ENCODE results near the gene ASAP3. TPM values are rescaled to one million over a fixed set of nuclear protein-coding genes. Genes with fewer than 3 reads are reported as not detected.

The ASAP3 gene
- polyA plus RNA-seq, 1 experiment, result 33.9 TPM

GRCh38 chr1:23522244-23522982 lies 38.4 kb upstream of the ASAP3 start:
- DNase-seq (ENCODE audit: low read depth), result no peak
- H3K36me3 ChIP-seq (ENCODE audit: control insufficient read depth, insufficient read depth, low read length), result no peaks in the 10 kb centered on the region; the same call in 1 of the 2 replicates
- no peak for TF ChIP-seq CTCF (IDR thresholded peaks at IDR 0.05; ENCODE audit: insufficient read depth, low read depth, low read length)
- H3K27me3 ChIP-seq (ENCODE audit: control insufficient read depth, insufficient read depth, low read length), result no peaks in the 10 kb centered on the region
- CTCF ChIA-PET, result interaction anchor here (2.7 kb wide), 1 partner anchor 25 kb away, joined by 10 read pairs; no protein-coding TSS in a partner anchor
- no peak overlapping the region for H3K4me3 ChIP-seq (ENCODE audit: low read depth, low read length)
- POLR2A ChIA-PET, result no interaction called here

- ChIA-PET POLR2A (no interaction called here), CTCF (interaction anchor here (1.7 to 2.7 kb wide), 2 partner anchors 15 to 24 kb away, joined by 5 to 10 read pairs; no protein-coding TSS in a partner anchor)
- H3K36me3 ChIP-seq (ENCODE audit: control insufficient read depth, insufficient read depth, low read length), result no peaks in the 10 kb centered on the region; the same call in 1 of the 2 replicates
- no peak overlapping the region for H3K4me3 ChIP-seq (ENCODE audit: low read depth, low read length)
- H3K27me3 ChIP-seq (ENCODE audit: control insufficient read depth, insufficient read depth, low read length), result no peaks in the 10 kb centered on the region
- DNase-seq (ENCODE audit: low read depth), result no peak
- TF ChIP-seq CTCF (IDR thresholded peaks at IDR 0.05; ENCODE audit: insufficient read depth, low read depth, low read length), result no peak
These were observed 37.6 kb upstream of the ASAP3 start for GRCh38 chr1:23521588-23521987.

- POLR2A ChIA-PET, result no interaction called here
- no peak for TF ChIP-seq CTCF (IDR thresholded peaks at IDR 0.05; ENCODE audit: insufficient read depth, low read depth, low read length)
- H3K4me3 ChIP-seq (ENCODE audit: low read depth, low read length), result no peak overlapping the region
- H3K36me3 ChIP-seq (ENCODE audit: control insufficient read depth, insufficient read depth, low read length), result no peaks in the 10 kb centered on the region; the same call in none of the 2 replicates
- CTCF ChIA-PET, result interaction anchor here (0.6 kb wide), 1 partner anchor 154 kb away, joined by 3 read pairs; no protein-coding TSS in a partner anchor
- no peak for DNase-seq (ENCODE audit: low read depth)
- no peaks in the 10 kb centered on the region for H3K27me3 ChIP-seq (ENCODE audit: control insufficient read depth, insufficient read depth, low read length)
These were observed 33.6 kb upstream of the ASAP3 start for GRCh38 chr1:23517581-23517980.

- no peaks in the 10 kb centered on the region for H3K27me3 ChIP-seq (ENCODE audit: control insufficient read depth, insufficient read depth, low read length)
- no peak for TF ChIP-seq CTCF (IDR thresholded peaks at IDR 0.05; ENCODE audit: insufficient read depth, low read depth, low read length)
- DNase-seq (ENCODE audit: low read depth), result no peak
- no peak overlapping the region for H3K4me3 ChIP-seq (ENCODE audit: low read depth, low read length)
- no peaks in the 10 kb centered on the region; the same call in none of the 2 replicates for H3K36me3 ChIP-seq (ENCODE audit: control insufficient read depth, insufficient read depth, low read length)
- ChIA-PET POLR2A (no interaction called here), CTCF (interaction anchor here (1.3 to 1.7 kb wide), 2 partner anchors 19 to 157 kb away, joined by 3 to 6 read pairs; no protein-coding TSS in a partner anchor)
These were observed 31.9 kb upstream of the ASAP3 start for GRCh38 chr1:23515905-23516304.

- no peaks in the 10 kb centered on the region; the same call in none of the 2 replicates for H3K36me3 ChIP-seq (ENCODE audit: control insufficient read depth, insufficient read depth, low read length)
- ChIA-PET CTCF (interaction anchor here (1.2 to 1.7 kb wide), 3 partner anchors 14 to 110 kb away, joined by 3 to 6 read pairs (median 3); no protein-coding TSS in a partner anchor), POLR2A (no interaction called here)
- no peak for TF ChIP-seq CTCF (IDR thresholded peaks at IDR 0.05; ENCODE audit: insufficient read depth, low read depth, low read length)
- H3K4me3 ChIP-seq (ENCODE audit: low read depth, low read length), result no peak overlapping the region
- no peak for DNase-seq (ENCODE audit: low read depth)
- H3K27me3 ChIP-seq (ENCODE audit: control insufficient read depth, insufficient read depth, low read length), result no peaks in the 10 kb centered on the region
These were observed 30.2 kb upstream of the ASAP3 start for GRCh38 chr1:23514111-23514679.

Data from BJ (cell line).